Activated T-cell treated with anti-CD3 and anti-CD28 coated beads, Interleukin-2, amount 50 U/mL, for 4 hours (primary cell): ENCODE data around the gene ORAI2. TPM values are rescaled to one million over a fixed set of nuclear protein-coding genes. Genes with fewer than 3 reads are reported as not detected.
"Not testable (repeated sequence)": the region's sequence is repeated elsewhere in the genome, so short reads cannot be mapped to it uniquely, and the experiment has no call there.

ENCODE experiments used
- ATAC-seq, 2 donors: fragments of 200-7000 bp; cut with Tn5 transposase; one replicate each; pipeline ENCODE4 v1.10.0; 2021
- DNase-seq: peaks from one replicate; pipeline ENCODE4 v3.0.0-alpha.2; 2020
- H3K27me3 Mint-ChIP-seq: one replicate; pipeline ENCODE4 v1.8.0; 2021; ENCODE audit warnings: low read depth, mixed read lengths
- H3K36me3 Mint-ChIP-seq: one replicate; pipeline ENCODE4 v1.8.0; 2022; ENCODE audit warnings: mixed read lengths; ENCODE audit not compliant: insufficient read depth
- H3K4me1 Mint-ChIP-seq: one replicate; pipeline ENCODE4 v1.8.0; 2021; ENCODE audit warnings: low read depth, mixed read lengths
- H3K4me3 Mint-ChIP-seq: one replicate; pipeline ENCODE4 v1.8.0; 2021; ENCODE audit warnings: mild to moderate bottlenecking, moderate library complexity, mixed read lengths
- H3K9me3 Mint-ChIP-seq: one replicate; pipeline ENCODE4 v1.8.0; 2021; ENCODE audit warnings: mixed read lengths
- total RNA-seq, 3 donors: library from RNA; stranded (reverse); gene quantifications; one replicate each; pipeline ENCODE4 v1.2.1, GENCODE V29; 2021

ORAI2 gene
- total RNA-seq, 3 donors from 2014 or later: 24.8 to 35.9 (median 27.4) TPM

DNA sequence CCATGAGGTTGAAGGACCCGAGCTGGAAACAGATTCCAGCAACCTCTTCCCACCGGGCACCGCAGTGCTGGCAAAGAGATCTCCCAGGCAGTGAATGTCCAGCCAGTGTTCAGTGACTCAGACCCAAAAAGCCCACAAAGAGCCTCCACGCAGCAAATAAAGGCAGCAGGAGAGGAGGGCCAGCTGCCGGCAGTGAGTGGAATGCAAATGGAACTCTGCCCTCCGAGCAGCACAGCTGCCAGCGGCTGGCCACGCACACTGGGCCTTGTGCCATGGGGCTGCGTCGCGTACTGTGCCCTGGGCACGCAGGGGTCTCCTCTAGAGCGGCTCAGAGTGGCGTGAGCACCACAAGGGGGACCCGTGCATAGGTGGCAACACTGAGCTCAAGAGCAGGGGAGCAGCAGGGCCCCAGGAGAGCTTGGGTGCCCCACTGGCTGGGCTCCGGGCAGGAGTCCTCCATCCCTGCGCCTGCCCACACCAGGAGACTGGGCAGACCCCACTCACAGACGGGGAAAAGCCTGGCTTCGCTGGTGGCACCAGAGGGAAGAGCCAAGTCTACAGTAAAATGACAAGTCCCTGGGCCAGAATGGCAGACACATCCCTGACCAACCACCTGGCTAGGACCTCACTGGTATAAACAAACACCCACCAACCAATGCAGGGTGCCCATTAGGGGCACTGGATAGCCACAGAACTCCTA lies 41.5 kb downstream of the ORAI2 start:
- H3K4me3 Mint-ChIP-seq, H3K4me1 Mint-ChIP-seq: not testable (repeated sequence)

GRCh38 chr7:102478314-102479208 lies 45.2 kb downstream of the ORAI2 start, which contains the start of gene POLR2J:
Gene POLR2J, minus strand, starts transcription at chr7:102478922. Its CDS starts 62 bp downstream, at chr7:102478860.
- H3K36me3 Mint-ChIP-seq, H3K27me3 Mint-ChIP-seq: not testable (repeated sequence)

More for the DNA sequence above, 41.5 kb downstream of the ORAI2 start:
- not testable (repeated sequence) for H3K36me3 Mint-ChIP-seq, DNase-seq, ATAC-seq, H3K9me3 Mint-ChIP-seq, H3K27me3 Mint-ChIP-seq

GRCh38 chr7:102479209-102479584 lies 45.8 kb downstream of the ORAI2 start:
- ATAC-seq: peak; percentile 6 to 7
- H3K9me3 Mint-ChIP-seq, H3K4me3 Mint-ChIP-seq, H3K27me3 Mint-ChIP-seq, H3K4me1 Mint-ChIP-seq, DNase-seq, H3K36me3 Mint-ChIP-seq: not testable (repeated sequence)

More at GRCh38 chr7:102478314-102479208, 45.2 kb downstream of the ORAI2 start, which contains the start of gene POLR2J:
- ATAC-seq: peak; percentile 91 to 97
- peak; percentile 98 for DNase-seq
- peak within 1 kb of the TSS; percentile 89 for H3K4me3 Mint-ChIP-seq
- not testable (repeated sequence) for H3K4me1 Mint-ChIP-seq, H3K9me3 Mint-ChIP-seq

GRCh38 chr7:102479982-102480637 lies 46.7 kb downstream of the ORAI2 start:
- DNase-seq, H3K36me3 Mint-ChIP-seq, H3K4me1 Mint-ChIP-seq, H3K27me3 Mint-ChIP-seq, H3K4me3 Mint-ChIP-seq, ATAC-seq, H3K9me3 Mint-ChIP-seq: not testable (repeated sequence)

DNA sequence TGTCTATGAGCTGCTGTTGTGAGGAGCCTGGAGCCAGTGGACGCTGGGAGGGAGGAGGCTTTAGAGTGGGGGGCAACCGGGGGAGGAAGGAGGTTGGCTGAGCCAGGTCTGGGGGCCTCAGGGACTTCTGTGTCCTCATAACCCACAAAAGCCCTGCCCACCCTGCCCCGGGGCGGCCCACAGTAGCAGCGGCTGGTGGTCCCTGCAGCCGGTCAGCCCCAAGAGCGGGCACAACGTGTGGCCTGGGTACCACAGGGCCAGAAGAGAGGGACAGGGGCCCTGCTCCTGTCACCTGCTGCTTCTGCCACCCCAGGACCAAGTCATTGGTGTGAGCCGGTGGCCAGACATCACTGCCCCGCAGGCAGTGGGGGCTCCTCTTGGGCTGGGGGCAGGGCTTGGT lies 48.6 kb downstream of the ORAI2 start:
- not testable (repeated sequence) for DNase-seq, H3K4me3 Mint-ChIP-seq, ATAC-seq, H3K9me3 Mint-ChIP-seq, H3K36me3 Mint-ChIP-seq, H3K4me1 Mint-ChIP-seq, H3K27me3 Mint-ChIP-seq

DNA sequence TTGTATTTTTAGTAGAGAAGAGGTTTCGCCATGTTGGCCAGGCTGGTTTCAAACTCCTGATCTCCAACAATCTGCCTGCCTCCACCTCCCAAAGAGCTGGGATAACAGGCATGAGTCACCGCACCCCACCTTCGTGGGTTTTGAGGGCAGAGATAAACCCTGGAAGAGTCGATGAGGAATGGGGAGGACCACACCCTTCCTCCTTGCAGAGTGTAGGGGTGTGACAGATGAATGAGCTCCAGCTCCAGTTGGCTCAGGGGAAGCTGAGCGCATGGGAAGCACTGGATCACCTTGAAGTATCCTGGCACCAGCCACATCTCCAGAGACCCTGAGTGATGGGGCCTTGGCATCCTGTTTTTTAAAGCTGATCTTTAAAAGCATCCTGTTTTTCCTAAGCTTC lies 50.9 kb downstream of the ORAI2 start:
- H3K36me3 Mint-ChIP-seq, ATAC-seq, H3K27me3 Mint-ChIP-seq, H3K4me1 Mint-ChIP-seq, H3K4me3 Mint-ChIP-seq, H3K9me3 Mint-ChIP-seq, DNase-seq: not testable (repeated sequence)

DNA sequence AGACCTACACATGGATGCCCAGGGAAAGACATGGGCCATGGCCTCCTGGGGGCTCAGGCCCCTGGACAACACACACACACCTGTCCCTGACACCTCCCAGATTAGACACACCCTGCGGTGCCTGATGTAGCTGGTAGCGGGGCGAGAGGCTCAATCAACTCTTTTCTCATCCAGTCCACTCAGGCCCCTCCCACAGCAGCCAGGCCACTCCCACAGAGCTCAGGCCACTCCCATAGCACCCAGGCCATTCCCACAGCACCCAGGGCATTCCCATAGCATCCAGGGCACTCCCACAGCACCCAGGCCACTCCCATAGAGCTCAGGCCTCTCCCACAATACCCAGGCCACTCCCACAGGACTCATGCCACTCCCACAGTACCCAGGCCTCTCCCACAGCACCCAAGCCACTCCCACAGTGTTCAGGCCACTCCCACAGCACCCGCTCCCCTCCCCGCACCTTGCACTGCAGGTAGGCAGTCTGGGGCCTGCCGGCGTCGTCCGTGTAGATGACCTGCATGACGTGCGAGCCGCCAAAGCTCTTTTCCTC lies 57.2 kb downstream of the ORAI2 start:
- not testable (repeated sequence) for H3K27me3 Mint-ChIP-seq, H3K9me3 Mint-ChIP-seq, H3K4me3 Mint-ChIP-seq, H3K36me3 Mint-ChIP-seq, H3K4me1 Mint-ChIP-seq, DNase-seq
- ATAC-seq: peak; percentile 61 to 69

- not testable (repeated sequence) for DNase-seq, H3K4me3 Mint-ChIP-seq, H3K36me3 Mint-ChIP-seq, H3K27me3 Mint-ChIP-seq, H3K4me1 Mint-ChIP-seq, H3K9me3 Mint-ChIP-seq
- peak in 1 of 2 donors; percentile 18 for ATAC-seq
Measured at GRCh38 chr7:102493220-102493935, 60.0 kb downstream of the ORAI2 start.

- ATAC-seq: peak in 1 of 2 donors; percentile 2
- not testable (repeated sequence) for H3K4me3 Mint-ChIP-seq, DNase-seq, H3K36me3 Mint-ChIP-seq, H3K9me3 Mint-ChIP-seq, H3K27me3 Mint-ChIP-seq, H3K4me1 Mint-ChIP-seq
Measured at GRCh38 chr7:102494026-102494425, 60.7 kb downstream of the ORAI2 start.

DNA sequence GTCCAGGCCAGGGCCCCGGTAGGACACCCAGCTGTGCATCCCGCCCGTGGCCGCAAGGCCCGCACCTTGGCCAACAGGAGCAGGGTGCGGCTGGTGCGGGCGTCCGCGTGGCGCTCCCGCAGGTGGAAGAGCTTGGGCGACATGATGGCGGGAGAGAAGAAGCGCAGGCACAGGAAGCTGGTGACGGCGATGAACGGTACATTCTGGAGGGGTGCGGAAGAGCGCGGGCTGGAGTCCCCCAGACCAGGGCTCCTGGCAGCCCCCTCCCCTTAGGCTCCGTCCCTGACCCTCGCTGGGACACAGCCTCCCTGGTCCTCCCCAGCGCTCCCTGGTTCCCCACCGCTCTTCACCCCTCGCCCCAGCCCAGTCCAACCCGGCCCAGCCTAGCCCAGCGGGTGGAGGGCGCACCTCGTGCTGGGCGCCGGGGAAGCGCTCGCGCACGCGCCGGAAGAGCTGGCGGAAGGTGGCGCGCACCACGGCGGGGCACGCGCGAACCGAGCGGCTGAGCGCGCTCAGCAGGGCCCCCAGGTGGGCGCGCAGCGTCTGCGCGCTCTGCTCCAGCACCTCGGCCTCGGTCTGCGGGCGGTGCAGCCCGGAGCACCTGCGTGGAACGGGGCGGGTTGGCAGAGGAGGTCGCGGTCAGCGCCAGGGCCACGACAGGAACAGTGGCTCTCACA lies 61.2 kb downstream of the ORAI2 start:
- not testable (repeated sequence) for H3K9me3 Mint-ChIP-seq, H3K4me1 Mint-ChIP-seq, H3K36me3 Mint-ChIP-seq, H3K27me3 Mint-ChIP-seq, DNase-seq, H3K4me3 Mint-ChIP-seq
- ATAC-seq: peak; percentile 80 to 81

GRCh38 chr7:102496861-102497260 lies 63.5 kb downstream of the ORAI2 start:
- not testable (repeated sequence) for H3K36me3 Mint-ChIP-seq, H3K27me3 Mint-ChIP-seq, DNase-seq, ATAC-seq, H3K4me3 Mint-ChIP-seq, H3K9me3 Mint-ChIP-seq, H3K4me1 Mint-ChIP-seq

DNA sequence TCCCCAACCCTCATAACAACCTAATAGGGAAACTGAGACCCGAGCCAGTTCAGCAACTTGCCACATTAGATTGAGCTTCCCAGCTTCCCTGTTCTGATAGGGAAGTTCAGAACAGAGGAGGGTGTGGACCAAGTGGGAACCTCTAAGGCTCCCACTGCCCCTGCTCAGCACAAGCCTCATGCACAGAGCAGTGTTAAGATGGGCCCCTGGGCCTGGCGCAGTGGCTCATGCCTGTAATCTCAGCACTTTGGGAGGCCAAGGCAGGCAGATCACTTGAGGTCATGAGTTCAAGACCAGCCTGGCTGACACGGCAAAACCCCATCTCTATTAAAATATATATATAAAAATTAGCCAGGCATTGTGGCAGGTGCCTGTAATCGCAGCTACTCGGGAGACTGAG lies 63.9 kb downstream of the ORAI2 start:
- H3K36me3 Mint-ChIP-seq, H3K27me3 Mint-ChIP-seq, H3K9me3 Mint-ChIP-seq, H3K4me3 Mint-ChIP-seq, ATAC-seq, H3K4me1 Mint-ChIP-seq, DNase-seq: not testable (repeated sequence)

DNA sequence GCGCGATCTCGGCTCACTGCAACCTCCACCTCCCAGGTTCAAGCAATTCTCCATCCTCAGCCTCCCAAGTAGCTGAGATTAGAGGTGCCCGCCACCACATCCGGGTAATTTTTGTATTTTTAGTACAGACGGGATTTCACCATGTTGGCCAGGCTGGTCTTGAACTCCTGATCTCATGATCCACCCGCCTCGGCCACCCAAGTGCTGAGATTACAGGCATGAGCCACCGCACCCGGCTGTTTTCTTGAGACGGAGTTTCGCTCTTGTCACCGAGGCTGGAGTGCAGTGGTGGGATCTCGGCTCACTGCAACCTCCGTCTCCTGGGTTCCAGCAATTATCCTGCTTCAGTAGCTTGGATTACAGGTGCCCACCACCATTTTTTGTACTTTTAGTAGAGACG lies 64.9 kb downstream of the ORAI2 start:
- H3K36me3 Mint-ChIP-seq, H3K4me1 Mint-ChIP-seq, H3K4me3 Mint-ChIP-seq, H3K9me3 Mint-ChIP-seq, H3K27me3 Mint-ChIP-seq, DNase-seq, ATAC-seq: not testable (repeated sequence)
